H1 (cell line): ENCODE results near the gene C1orf21. TPM values are rescaled to one million over a fixed set of nuclear protein-coding genes. Genes with fewer than 3 reads are reported as not detected.

Experiments used
- CTCF ChIA-PET: fragments of 300-600 bp; sonication (Branson Sonifier 250); formaldehyde crosslinking; loops from one replicate; lab custom pipeline; 2021; ENCODE audit not compliant: partially characterized antibody; lab: Charles Lee
- POLR2A ChIA-PET: fragments of 300-600 bp; sonication (Branson Sonifier 250); formaldehyde crosslinking; loops from one replicate; lab custom pipeline; 2021; ENCODE audit warnings: inconsistent platforms; ENCODE audit not compliant: partially characterized antibody; lab: Charles Lee
- DNase-seq, 2 experiments: peaks; one replicate each; pipeline versions ENCODE4 v3.0.0 to v3.0.0-alpha.2; 2010 to 2022; ENCODE audit warnings: low spot score in 2 of 2, low read depth in 1 of 2, mixed read lengths in 1 of 2
- FAIRE-seq: peaks from 2 replicates; lab custom pipeline; 2011; peaks lifted over from hg19 to GRCh38; lab: Jason Lieb, UNC
- H2AFZ ChIP-seq: 2 replicates; pipeline ENCODE4 v1.8.1; 2012; ENCODE audit warnings: low read length, inconsistent platforms
- H2AK5ac ChIP-seq: 2 replicates; pipeline ENCODE4 v1.6.1; 2013; ENCODE audit warnings: low read depth, low read length
- H2BK120ac ChIP-seq: replicated peaks from 2 replicates; pipeline ENCODE3; 2013; ENCODE audit warnings: low read depth, low read length, inconsistent platforms
- H2BK12ac ChIP-seq: 2 replicates; pipeline ENCODE4 v1.6.1; 2013; ENCODE audit warnings: low read depth, low read length
- H2BK15ac ChIP-seq: 2 replicates; pipeline ENCODE4 v1.6.1; 2013; ENCODE audit warnings: low read length
- H2BK20ac ChIP-seq: 2 replicates; pipeline ENCODE4 v1.6.1; 2013; ENCODE audit warnings: low read length
- H2BK5ac ChIP-seq: 2 replicates; pipeline ENCODE4 v1.6.1; 2013; ENCODE audit warnings: low read depth, low read length
- H3K14ac ChIP-seq: 2 replicates; pipeline ENCODE4 v1.6.1; 2013; ENCODE audit warnings: inconsistent platforms; ENCODE audit not compliant: insufficient read length
- H3K18ac ChIP-seq: 2 replicates; pipeline ENCODE4 v1.6.1; 2013; ENCODE audit warnings: low read length; ENCODE audit errors: extremely low read depth
- H3K23ac ChIP-seq: 2 replicates; pipeline ENCODE4 v1.6.1; 2013; ENCODE audit warnings: inconsistent platforms; ENCODE audit not compliant: insufficient read length
- H3K23me2 ChIP-seq: 2 replicates; pipeline ENCODE4 v1.6.1; 2013; ENCODE audit warnings: low read depth, low read length
- H3K27ac ChIP-seq: 2 replicates; pipeline ENCODE4 v1.6.1; 2011; ENCODE audit warnings: low read depth, low read length, inconsistent platforms
- H3K27me3 ChIP-seq, 4 experiments: replicated peaks in 1 of 4; 1 replicate in 1 of 4; 2 replicates in 3 of 4; pipeline versions ENCODE4 v1.6.1 to v1.8.1; 2011 to 2013; ENCODE audit warnings: low read length in 3 of 4, mild to moderate bottlenecking in 3 of 4, inconsistent platforms in 2 of 4, mixed read lengths in 2 of 4, moderate library complexity in 1 of 4; ENCODE audit not compliant: control insufficient read depth in 3 of 4, insufficient read depth in 3 of 4; ENCODE audit errors: extremely low read depth in 1 of 4
- H3K36me3 ChIP-seq, 4 experiments: 2 replicates each; pipeline versions ENCODE4 v1.6.1 to v1.8.1; 2011 to 2013; ENCODE audit warnings: mild to moderate bottlenecking in 4 of 4, low read length in 3 of 4, moderate library complexity in 2 of 4, control low read depth in 1 of 4, inconsistent platforms in 1 of 4; ENCODE audit not compliant: insufficient read depth in 4 of 4, control insufficient read depth in 2 of 4
- H3K4ac ChIP-seq: replicated peaks from 2 replicates; pipeline ENCODE3; 2013; ENCODE audit warnings: low read length, low read depth, mixed read lengths, inconsistent platforms; ENCODE audit not compliant: insufficient read length
- H3K4me1 ChIP-seq, 4 experiments: replicated peaks in 1 of 4; 1 replicate in 1 of 4; 2 replicates in 3 of 4; pipeline versions ENCODE4 v1.6.1 to v1.8.1; 2011 to 2013; ENCODE audit warnings: low read length in 3 of 4, inconsistent platforms in 2 of 4, mixed read lengths in 1 of 4; ENCODE audit not compliant: insufficient read depth in 4 of 4, control insufficient read depth in 3 of 4
- H3K4me2 ChIP-seq, 2 experiments: 2 replicates each; pipeline versions ENCODE4 v1.6.1 to v1.8.1; 2011 to 2013; ENCODE audit warnings: low read depth in 2 of 2, low read length in 2 of 2, control low read depth in 1 of 2, inconsistent platforms in 1 of 2, mild to moderate bottlenecking in 1 of 2; ENCODE audit not compliant: insufficient read depth in 1 of 2
- H3K4me3 ChIP-seq, 4 experiments: fragments of 200-600, 300-600 bp in 1 of 4; sonication (generic), shearing (Covaris generic), sonication (Bioruptor Twin) in 1 of 4; 2 replicates each; pipeline versions ENCODE4 v1.5.1 to v1.8.1; 2011 to 2016; ENCODE audit warnings: low read length in 4 of 4, low read depth in 3 of 4, control low read depth in 2 of 4, inconsistent platforms in 2 of 4, mild to moderate bottlenecking in 2 of 4, mixed read lengths in 1 of 4, moderate library complexity in 1 of 4; ENCODE audit not compliant: insufficient read depth in 2 of 4; ENCODE audit errors: extremely low read depth in 1 of 4
- H3K56ac ChIP-seq: replicated peaks from 2 replicates; pipeline ENCODE3; 2013; ENCODE audit warnings: low read depth, mild to moderate bottlenecking, mixed read lengths, low read length, inconsistent platforms; ENCODE audit not compliant: insufficient read length
- H3K79me1 ChIP-seq: 2 replicates; pipeline ENCODE4 v1.6.1; 2013; ENCODE audit warnings: low read depth, low read length, control low read depth
- H3K79me2 ChIP-seq, 2 experiments: 2 replicates each; pipeline versions ENCODE4 v1.6.1 to v1.8.1; 2012 to 2013; ENCODE audit warnings: low read length in 2 of 2, mild to moderate bottlenecking in 2 of 2, inconsistent platforms in 1 of 2; ENCODE audit not compliant: insufficient read depth in 2 of 2, control insufficient read depth in 1 of 2
- H3K9ac ChIP-seq, 4 experiments: replicated peaks in 1 of 4; 1 replicate in 1 of 4; 2 replicates in 3 of 4; pipeline versions ENCODE4 v1.6.1 to v1.8.1; 2011 to 2013; ENCODE audit warnings: low read depth in 3 of 4, low read length in 3 of 4, control low read depth in 2 of 4, mild to moderate bottlenecking in 2 of 4, moderate library complexity in 2 of 4, inconsistent platforms in 1 of 4; ENCODE audit errors: extremely low read depth in 1 of 4
- H3K9me3 ChIP-seq, 2 experiments: 2 replicates each; pipeline versions ENCODE4 v1.6.1 to v1.8.1; 2012 to 2013; ENCODE audit warnings: mild to moderate bottlenecking in 2 of 2, moderate library complexity in 2 of 2, control low read depth in 1 of 2, inconsistent platforms in 1 of 2, low read depth in 1 of 2, low read length in 1 of 2, mixed read lengths in 1 of 2; ENCODE audit not compliant: insufficient read depth in 2 of 2
- H4K20me1 ChIP-seq, 2 experiments: replicated peaks in 1 of 2; 2 replicates each; pipeline versions ENCODE3 to v1.8.1; 2011 to 2013; ENCODE audit warnings: inconsistent platforms in 2 of 2, low read length in 2 of 2, mild to moderate bottlenecking in 1 of 2; ENCODE audit not compliant: insufficient read depth in 2 of 2, control insufficient read depth in 1 of 2
- H4K5ac ChIP-seq: 2 replicates; pipeline ENCODE4 v1.6.1; 2013; ENCODE audit warnings: low read length, low read depth, mixed read lengths, inconsistent platforms; ENCODE audit not compliant: insufficient read length
- H4K8ac ChIP-seq: 2 replicates; pipeline ENCODE4 v1.8.0; 2013; ENCODE audit warnings: mild to moderate bottlenecking, moderate library complexity, low read length, inconsistent platforms; ENCODE audit not compliant: insufficient read depth; ENCODE audit errors: extremely low read depth
- H4K91ac ChIP-seq: replicated peaks from 2 replicates; pipeline ENCODE3; 2013; ENCODE audit warnings: low read length, mixed read lengths, inconsistent platforms; ENCODE audit not compliant: insufficient read length
- EP300 ChIP-seq, 2 experiments: IDR thresholded peaks; 1 replicate in 1 of 2; 2 replicates in 1 of 2; pipeline ENCODE4 v1.6.1; 2011 to 2012; ENCODE audit warnings: low read depth in 2 of 2, low read length in 2 of 2, mild to moderate bottlenecking in 2 of 2, borderline replicate concordance in 1 of 2, inconsistent platforms in 1 of 2, moderate library complexity in 1 of 2
- FOSL1 ChIP-seq: IDR thresholded peaks from 2 replicates; pipeline ENCODE4 v1.6.1; 2011; ENCODE audit warnings: mild to moderate bottlenecking, low read depth, low read length, moderate library complexity; ENCODE audit not compliant: insufficient read depth
- HDAC2 ChIP-seq, 2 experiments: fragments of 300-600 bp in 1 of 2; sonication (generic) in 1 of 2; IDR thresholded peaks; 2 replicates each; pipeline ENCODE4 v1.6.1; 2011 to 2012; ENCODE audit warnings: low read depth in 2 of 2, low read length in 2 of 2, mild to moderate bottlenecking in 2 of 2, moderate library complexity in 2 of 2, borderline replicate concordance in 1 of 2, inconsistent platforms in 1 of 2
- MAFK ChIP-seq: IDR thresholded peaks from 2 replicates; pipeline ENCODE4 v1.6.1; 2012; ENCODE audit warnings: low read depth, mild to moderate bottlenecking, improper control_type of control experiment, low read length
- PHF8 ChIP-seq: fragments of 200-600 bp; sonication (generic); conservative IDR thresholded peaks from 2 replicates; pipeline ENCODE4 v1.7.1; 2012; ENCODE audit warnings: low read depth, mild to moderate bottlenecking, inconsistent platforms, low read length, moderate library complexity
- POU5F1 ChIP-seq: IDR thresholded peaks from 2 replicates; pipeline ENCODE4 v1.6.1; 2011; ENCODE audit warnings: low read depth, mild to moderate bottlenecking, low read length, moderate library complexity
- SAP30 ChIP-seq: fragments of 300-600 bp; sonication (generic); IDR thresholded peaks from 2 replicates; pipeline ENCODE4 v1.7.1; 2012; ENCODE audit warnings: low read length, moderate library complexity, mild to moderate bottlenecking, inconsistent platforms; ENCODE audit not compliant: insufficient read depth, insufficient replicate concordance
- WGBS, 2 experiments: shearing (Covaris generic) in 1 of 2; methylation state at CpG; one replicate each; pipeline versions ENCODE4 v1.1.6 to v1.1.7; 2013 to 2015; ENCODE audit warnings: low lambda C conversion rate in 2 of 2, mixed read lengths in 2 of 2, inconsistent platforms in 1 of 2, low coverage in 1 of 2, missing lambda C conversion rate in 1 of 2; ENCODE audit not compliant: insufficient replicate concordance in 2 of 2, insufficient coverage in 1 of 2, insufficient read length in 1 of 2; ENCODE audit errors: extremely low coverage in 1 of 2, missing lambda C conversion rate in 1 of 2; 5-methylcytosine and 5-hydroxymethylcytosine counted together
- polyA plus RNA-seq, 7 experiments: library from polyadenylated mRNA; depleted of rRNA in 3 of 7; stranded (reverse) in 5 of 7; unstranded in 2 of 7; fragments of >200 nt in 5 of 7; fragments of 200-250 nt in 2 of 7; gene quantifications; 1 replicate in 5 of 7; 2 replicates in 1 of 7; 4 replicates in 1 of 7; pipeline versions ENCODE4 v1.2.1 to v1.2.3, GENCODE V29; 2011 to 2013; ENCODE audit warnings: missing spikeins in 2 of 7, mixed read lengths in 2 of 7
- total RNA-seq: library from RNA; stranded (reverse); fragmentation: NEBNext Ultra II Directional; extraction: Animal tissue kit (Norgen Biotek cat#: 25700); gene quantifications from 2 replicates; pipeline ENCODE4 v1.2.1, GENCODE V29; 2021
- TF ChIP-seq, protein P1 (sequence below): IDR thresholded peaks from 2 replicates; pipeline ENCODE4 v1.6.1; 2011; ENCODE audit warnings: low read length, improper control_type of control experiment

The C1orf21 gene
- total and polyA plus RNA-seq, 2 of the 8 experiments (the other 6 are each of a cell fraction or from before 2014, with no cell fraction given): 16.6 to 51.0 TPM

- Histone ChIP-seq H3K56ac (no peak overlapping the region), H3K4ac (no peak overlapping the region), H3K79me2 (peaks cover 5 to 72% of the 10 kb centered on the region in 2 experiments; a peak in 3 of 4 replicates), H3K18ac (no peak overlapping the region), H3K23ac (no peak overlapping the region), H4K8ac (no peak overlapping the region), H3K27me3 (no peaks in the 10 kb centered on the region), H3K79me1 (peaks cover 5% of the 10 kb centered on the region), H3K14ac (no peak overlapping the region), H3K4me1 (peaks cover 0 to 9% (median 3%) of the 10 kb centered on the region in 4 experiments; a peak in 4 of 7 replicates), H2AFZ (no peak overlapping the region), H2BK15ac (no peak overlapping the region), H3K27ac (no peak overlapping the region), H3K4me3 (no peak overlapping the region), H2AK5ac (no peak overlapping the region), H2BK20ac (no peak overlapping the region), H4K91ac (no peak overlapping the region), H4K5ac (no peak overlapping the region), H3K9me3 (no peaks in the 10 kb centered on the region), H3K9ac (no peak overlapping the region), H3K36me3 (0 out of 8 replicates have a peak, but pooled peaks cover 0 to 2% (median 0%) of the 10 kb centered on the region in 4 experiments), H4K20me1 (no peaks in the 10 kb centered on the region), H3K23me2 (no peaks in the 10 kb centered on the region; the same call in 1 of the 2 replicates), H2BK12ac (no peak overlapping the region), H2BK5ac (no peak overlapping the region), H3K4me2 (no peak overlapping the region), H2BK120ac (no peak overlapping the region)
- ChIA-PET POLR2A (no interaction called here), CTCF (interaction anchor here (1.2 to 1.8 kb wide), 4 partner anchors 8 to 36 kb away, joined by 3 to 6 read pairs (median 4); no protein-coding TSS in a partner anchor)
- WGBS, 2 experiments: 88% methylated on average over 1 of the region's 1 CpG; no CpG with 5 or more reads in 1 of the 2 experiments
- no peak for DNase-seq
- FAIRE-seq: no peak
- TF ChIP-seq MAFK: no peak
- no peak for TF ChIP-seq PHF8
- no peak for TF ChIP-seq POU5F1
- TF ChIP-seq, protein P1, sequence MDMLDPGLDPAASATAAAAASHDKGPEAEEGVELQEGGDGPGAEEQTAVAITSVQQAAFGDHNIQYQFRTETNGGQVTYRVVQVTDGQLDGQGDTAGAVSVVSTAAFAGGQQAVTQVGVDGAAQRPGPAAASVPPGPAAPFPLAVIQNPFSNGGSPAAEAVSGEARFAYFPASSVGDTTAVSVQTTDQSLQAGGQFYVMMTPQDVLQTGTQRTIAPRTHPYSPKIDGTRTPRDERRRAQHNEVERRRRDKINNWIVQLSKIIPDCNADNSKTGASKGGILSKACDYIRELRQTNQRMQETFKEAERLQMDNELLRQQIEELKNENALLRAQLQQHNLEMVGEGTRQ: no peak
- no peak for TF ChIP-seq SAP30
- no peak for TF ChIP-seq FOSL1
- no peak for TF ChIP-seq HDAC2 (IDR thresholded peaks at IDR 0.05; ENCODE audit: borderline replicate concordance in 1 of 2, low read depth in 2 of 2, low read length in 2 of 2)
- no peak for TF ChIP-seq EP300 (IDR thresholded peaks at IDR 0.05; ENCODE audit: borderline replicate concordance in 1 of 2, low read depth in 2 of 2, low read length in 2 of 2)
Observed at GRCh38 chr1:184463680-184464079, 76.9 kb downstream of the C1orf21 start.
